A673 (cell line): ENCODE data around the gene TRAPPC10. TPM values are rescaled to one million over a fixed set of nuclear protein-coding genes. Genes with fewer than 3 reads are reported as not detected.
A peak's percentile ranks its signal among the peaks of the same experiment; 100 is the strongest.

Source experiments
- BruUV-seq: library from RNA; stranded (reverse); fragments of 400-500 nt; replicated peaks from 2 replicates; lab custom pipeline; 2021; lab: Mats Ljungman, UMichigan
- CTCF ChIA-PET: fragments of 300-600 bp; sonication (Branson Sonifier 250); formaldehyde crosslinking; loops from one replicate; lab custom pipeline; 2022; ENCODE audit warnings: antibody characterized with exemption; lab: Charles Lee
- POLR2A ChIA-PET: fragments of 300-600 bp; sonication (Branson Sonifier 250); formaldehyde crosslinking; loops from one replicate; lab custom pipeline; 2022; ENCODE audit warnings: antibody characterized with exemption; ENCODE audit not compliant: low non-redundant PET; lab: Charles Lee
- DNase-seq: peaks from one replicate; pipeline ENCODE4 v3.0.0-alpha.2; 2015; ENCODE audit warnings: low spot score
- H3K27ac ChIP-seq: fragments of 200-600 bp; sonication (generic); 2 replicates; pipeline ENCODE4 v1.5.1; 2016; ENCODE audit warnings: mixed run types, low read depth, mild to moderate bottlenecking, mixed read lengths, antibody characterized with exemption, low read length; ENCODE audit not compliant: poor library complexity, severe bottlenecking
- H3K27me3 ChIP-seq: fragments of 200-600 bp; sonication (generic); replicated peaks from 2 replicates; pipeline ENCODE4 v1.6.1; 2017; ENCODE audit warnings: mixed run types, low read depth, mild to moderate bottlenecking, mixed read lengths, antibody characterized with exemption, low read length; ENCODE audit not compliant: insufficient read depth, poor library complexity
- H3K36me3 ChIP-seq: fragments of 200-600 bp; sonication (generic); 2 replicates; pipeline ENCODE4 v1.6.1; 2016; ENCODE audit warnings: mixed run types, mild to moderate bottlenecking, mixed read lengths, antibody characterized with exemption, low read length; ENCODE audit not compliant: insufficient read depth, poor library complexity, severe bottlenecking
- H3K4me1 ChIP-seq: fragments of 200-600 bp; sonication (generic); 2 replicates; pipeline ENCODE4 v1.6.1; 2017; ENCODE audit warnings: mixed run types, mild to moderate bottlenecking, mixed read lengths, antibody characterized with exemption, low read length; ENCODE audit not compliant: insufficient read depth, poor library complexity, severe bottlenecking
- H3K4me3 ChIP-seq: fragments of 200-600 bp; sonication (generic); 2 replicates; pipeline ENCODE4 v1.5.1; 2016; ENCODE audit warnings: low read depth, mixed run types, mild to moderate bottlenecking, mixed read lengths, low read length; ENCODE audit not compliant: poor library complexity, severe bottlenecking
- H3K9me3 ChIP-seq: fragments of 200-600 bp; sonication (generic); 2 replicates; pipeline ENCODE4 v1.6.1; 2016; ENCODE audit warnings: mixed run types, low read depth, mild to moderate bottlenecking, mixed read lengths, antibody characterized with exemption, low read length; ENCODE audit not compliant: poor library complexity, severe bottlenecking
- CTCF ChIP-seq: fragments of 300-800, 200-600 bp; sonication (generic); conservative IDR thresholded peaks from 2 replicates; pipeline ENCODE4 v1.5.1; 2017; ENCODE audit warnings: low read depth, mild to moderate bottlenecking, antibody characterized with exemption, low read length, moderate library complexity, mixed read lengths
- EZH2 ChIP-seq: fragments of 200-600 bp; sonication (generic); IDR thresholded peaks from 2 replicates; pipeline ENCODE4 v1.6.1; 2017; ENCODE audit warnings: borderline replicate concordance, low read depth, mild to moderate bottlenecking, mixed read lengths, antibody characterized with exemption, low read length; ENCODE audit not compliant: poor library complexity, severe bottlenecking
- intact Hi-C: fragments of 100-400 bp; cut with micrococcal nuclease; formaldehyde crosslinking; loops from one replicate; pipeline ENCODE4 v1.10.0; 2022; ENCODE audit not compliant: unreplicated experiment
- total RNA-seq: library from RNA; stranded (reverse); gene quantifications from 2 replicates; pipeline ENCODE4 v1.2.3, GENCODE V29; 2021

TRAPPC10 gene
- total RNA-seq, 1 experiment from 2014 or later = 51.4 TPM

DNA sequence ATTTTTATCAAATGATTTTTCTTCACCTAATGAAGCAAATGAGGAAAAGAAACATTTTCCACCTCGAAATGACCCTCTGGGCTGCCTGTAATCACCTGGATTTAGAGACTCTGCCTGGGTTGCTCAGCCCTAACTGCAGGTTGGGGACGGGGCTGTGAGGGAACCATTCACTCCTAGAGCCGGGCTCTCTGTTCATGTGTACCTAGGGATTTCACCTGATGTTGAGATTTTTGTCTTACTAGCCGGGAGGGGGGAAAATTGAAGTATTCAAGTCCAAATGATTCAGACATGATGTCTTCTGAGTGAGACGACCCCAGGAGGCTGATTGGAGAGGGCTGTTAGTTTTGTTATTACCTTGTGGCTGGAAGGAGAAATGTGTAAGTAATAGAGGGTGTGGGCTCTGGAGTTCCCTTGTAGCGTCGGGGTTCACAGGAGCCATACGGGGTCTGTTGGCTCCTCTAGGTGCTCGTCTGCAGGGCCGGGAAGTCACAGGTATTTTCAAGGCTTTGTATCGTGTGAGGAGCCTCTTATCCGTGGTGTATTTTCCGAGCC is 52.8 kb downstream of the TRAPPC10 start:
- BruUV-seq = no TSS peak
- Histone ChIP-seq H3K27me3 (no peaks in the 10 kb centered on the region), H3K4me3 (no peak overlapping the region), H3K27ac (no peak overlapping the region), H3K4me1 (no peaks in the 10 kb centered on the region), H3K9me3 (no peaks in the 10 kb centered on the region), H3K36me3 (peaks cover 11% of the 10 kb centered on the region)
- TF ChIP-seq EZH2 (no peak), CTCF (no peak)
- POLR2A ChIA-PET = no interaction called here
- DNase-seq = no peak
- intact Hi-C loops = no loop called here
- CTCF ChIA-PET = no interaction called here

GRCh38 chr21:44065428-44065827 is 53.3 kb downstream of the TRAPPC10 start:
- Histone ChIP-seq H3K9me3 (no peaks in the 10 kb centered on the region), H3K4me1 (no peaks in the 10 kb centered on the region), H3K27me3 (no peaks in the 10 kb centered on the region), H3K27ac (no peak overlapping the region), H3K36me3 (peaks cover 10% of the 10 kb centered on the region), H3K4me3 (no peak overlapping the region)
- no peak for TF ChIP-seq CTCF
- no peak for TF ChIP-seq EZH2
- BruUV-seq = no TSS peak
- DNase-seq = peak; percentile 41
- ChIA-PET POLR2A (no interaction called here), CTCF (no interaction called here)
- intact Hi-C loops = no loop called here

DNA sequence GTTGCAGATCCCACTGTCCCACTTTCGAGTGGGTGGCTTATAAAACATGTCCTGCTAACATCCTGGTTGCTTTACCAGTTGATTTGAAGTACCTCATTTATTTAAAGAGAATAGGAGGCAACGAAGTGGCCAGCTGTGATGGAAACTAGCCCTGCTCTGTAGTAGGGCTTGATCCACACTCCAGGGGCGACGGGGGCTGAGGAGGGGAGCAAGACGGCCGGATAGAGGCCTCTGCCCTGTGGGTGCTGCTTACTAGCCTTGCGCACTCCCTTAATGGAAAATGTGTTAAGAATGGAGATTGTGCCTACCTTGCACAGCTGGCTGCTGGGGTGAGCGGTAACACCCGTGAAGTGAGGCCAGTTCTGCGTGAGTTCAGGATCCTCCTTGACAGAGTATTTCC is 54.0 kb downstream of the TRAPPC10 start:
- no peaks in the 10 kb centered on the region for H3K27me3 ChIP-seq
- H3K4me1 ChIP-seq = no peaks in the 10 kb centered on the region
- no peaks in the 10 kb centered on the region for H3K9me3 ChIP-seq
- BruUV-seq = no TSS peak
- TF ChIP-seq CTCF (no peak), EZH2 (no peak)
- ChIA-PET POLR2A (no interaction called here), CTCF (no interaction called here)
- peaks cover 12% of the 10 kb centered on the region for H3K36me3 ChIP-seq
- peak overlapping the region; percentile 50 for H3K27ac ChIP-seq
- intact Hi-C loops = no loop called here
- DNase-seq = no peak
- no peak overlapping the region for H3K4me3 ChIP-seq
